GM12874 (cell line): ENCODE data around the gene WDR49.
A peak's percentile ranks its signal among the peaks of the same experiment; 100 is the strongest.

Source experiments
- CTCF ChIP-seq: IDR thresholded peaks from 2 replicates; pipeline ENCODE4 v1.5.1; 2011; ENCODE audit warnings: low read depth, mild to moderate bottlenecking, control low read depth, low read length, moderate library complexity; ENCODE audit not compliant: insufficient read depth

Gene WDR49

DNA sequence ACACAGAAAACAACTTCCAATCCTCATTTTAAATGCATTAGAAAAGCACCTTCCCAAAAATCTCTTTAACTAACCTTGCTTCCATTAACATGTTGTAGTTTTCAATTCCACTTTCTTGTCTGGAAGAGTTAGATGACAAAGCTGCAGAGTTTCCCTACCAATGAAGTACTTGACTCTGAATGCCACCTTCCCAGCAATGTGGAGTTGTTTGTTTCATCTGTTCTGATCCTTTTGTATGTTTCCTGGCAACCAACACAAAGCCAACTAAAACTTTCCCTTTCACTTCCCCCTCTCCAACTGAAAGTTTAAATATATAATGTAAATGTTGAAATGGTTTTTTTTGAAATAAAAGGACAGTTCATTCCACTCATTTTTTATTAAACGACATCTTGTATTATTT lies at the start of gene WDR49:
Gene WDR49, minus strand, starts transcription at position 183 of the 400 bp plus-strand sequence. CDS start 517 bp downstream, outside the sequence.
- no peak for TF ChIP-seq CTCF

DNA sequence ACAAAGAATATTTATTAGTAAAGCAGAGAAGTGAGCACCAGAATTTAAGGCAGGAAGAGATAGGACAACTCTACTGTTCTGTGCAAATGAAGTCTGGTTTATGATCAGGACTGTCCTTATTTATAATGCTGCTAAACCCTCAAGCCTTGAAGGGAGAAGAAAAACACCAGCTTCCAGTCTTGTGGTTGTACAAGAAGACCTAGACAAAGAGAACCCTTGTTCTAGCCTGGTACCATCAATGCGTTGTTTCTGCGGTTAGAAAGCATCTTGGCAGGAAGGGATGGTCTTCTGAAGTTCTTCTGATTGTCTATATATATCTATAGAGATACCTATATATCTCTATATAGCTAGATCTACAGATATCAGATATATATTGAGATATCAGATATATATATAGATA lies 47.2 kb upstream of the WDR49 start:
- TF ChIP-seq CTCF, result no peak

- TF ChIP-seq CTCF, result no peak
These were observed 46.3 kb upstream of the WDR49 start for GRCh38 chr3:167700046-167700445.

- TF ChIP-seq CTCF, result no peak
These were observed 40.4 kb upstream of the WDR49 start for GRCh38 chr3:167694121-167694520.

- TF ChIP-seq CTCF, result no peak
These were observed 37.6 kb upstream of the WDR49 start for GRCh38 chr3:167691366-167691765.

DNA sequence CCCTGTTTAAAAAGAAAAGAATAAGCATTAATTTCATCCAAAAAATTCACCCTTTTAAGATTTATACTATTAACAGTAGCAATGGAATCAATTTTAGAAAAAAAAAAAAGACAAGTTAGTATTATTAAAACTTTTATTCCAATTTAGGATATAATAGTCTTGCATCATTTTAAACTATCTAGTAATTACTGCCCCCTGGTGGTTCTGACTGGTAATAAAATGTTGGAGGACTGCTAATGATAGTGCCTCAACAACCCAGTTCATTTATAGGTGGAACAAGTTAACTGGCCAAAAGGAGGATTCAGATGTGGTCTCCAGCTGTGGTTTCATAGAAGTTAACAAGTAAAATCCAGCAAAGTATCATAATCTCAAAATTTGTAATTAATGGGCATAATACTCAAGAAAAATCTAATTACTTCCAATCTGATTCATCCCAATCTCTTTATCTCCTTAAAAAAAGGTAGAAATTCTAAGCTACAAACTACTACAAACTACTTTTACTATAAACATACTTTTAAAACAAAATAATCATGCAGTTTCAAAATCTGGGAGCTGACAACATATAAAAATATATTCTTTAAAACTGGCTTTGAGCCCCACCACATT lies 30.7 kb upstream of the WDR49 start:
- TF ChIP-seq CTCF, result peak; percentile 42; the same call in 1 of the 2 replicates

- no peak for TF ChIP-seq CTCF
These were observed 25.8 kb upstream of the WDR49 start for GRCh38 chr3:167679526-167679925.
